Peyer's patch (tissue), 4 donors: ENCODE results near the gene TET1. TPM values are rescaled to one million over a fixed set of nuclear protein-coding genes. Genes with fewer than 3 reads are reported as not detected.
"Not testable (repeated sequence)": the region's sequence is repeated elsewhere in the genome, so short reads cannot be mapped to it uniquely, and the experiment has no call there.

Experiments used
- DNase-seq, 3 donors: peaks; one replicate each; pipeline ENCODE4 v3.0.0-alpha.2; 2017 to 2019
- H3K27ac ChIP-seq, 4 donors: fragments of 200-600 bp; sonication (generic); one replicate each; pipeline ENCODE4 v1.5.1; 2016 to 2019
- H3K27me3 ChIP-seq, 2 donors: fragments of 200-600 bp; sonication (generic); one replicate each; pipeline ENCODE4 v1.5.1; 2019
- H3K36me3 ChIP-seq, 3 donors: fragments of 200-600 bp; sonication (generic); one replicate each; pipeline ENCODE4 v1.5.1; 2016 to 2019
- H3K4me1 ChIP-seq, 4 donors: fragments of 200-600 bp; sonication (generic); one replicate each; pipeline ENCODE4 v1.5.1; 2016 to 2019
- H3K4me3 ChIP-seq, 4 donors: fragments of 200-600 bp; sonication (generic); 1 replicate in 3 of 4; 2 replicates in 1 of 4; pipeline ENCODE4 v1.5.1; 2016 to 2019; ENCODE audit warnings: mild to moderate bottlenecking in 1 of 4
- H3K9me3 ChIP-seq, 4 donors: fragments of 200-600 bp; sonication (generic); one replicate each; pipeline ENCODE4 v1.5.1; 2016 to 2019; ENCODE audit warnings: mild to moderate bottlenecking in 1 of 4
- CTCF ChIP-seq, 6 experiments: fragments of 450-650 bp in 4 of 6; fragments of 200-600 bp in 2 of 6; sonication (generic) in 1 of 6; IDR thresholded peaks; one replicate each; pipeline ENCODE4 v1.5.1; 2017 to 2019; ENCODE audit warnings: antibody characterized with exemption in 6 of 6, mild to moderate bottlenecking in 3 of 6, moderate library complexity in 1 of 6
- POLR2A ChIP-seq, 2 donors: fragments of 450-650 bp; IDR thresholded peaks; one replicate each; pipeline ENCODE4 v1.5.1; 2017; ENCODE audit warnings: antibody characterized with exemption in 2 of 2, mild to moderate bottlenecking in 2 of 2, moderate library complexity in 2 of 2
- small RNA-seq, 2 donors: library from RNA; depleted of rRNA; stranded (forward); fragments of <200 nt; gene quantifications; one replicate each; pipeline ENCODE3, GENCODE V24; 2016
- total RNA-seq, 4 donors: library from RNA; depleted of rRNA; stranded (reverse); fragments of >200 nt; gene quantifications; one replicate each; pipeline ENCODE4 v1.1.0, GENCODE V29; 2016

The TET1 gene
- total RNA-seq, 4 donors from 2014 or later, result 1.1 to 3.3 (median 1.4) TPM

GRCh38 chr10:68732651-68733050 is 172.5 kb downstream of the TET1 start:
- Histone ChIP-seq H3K27me3 (no peaks in the 10 kb centered on the region), H3K36me3 (peaks cover 0 to 87% (median 0%) of the 10 kb centered on the region in 3 donors), H3K4me3 (no peak overlapping the region), H3K9me3 (no peaks in the 10 kb centered on the region), H3K27ac (no peak overlapping the region), H3K4me1 (no peaks in the 10 kb centered on the region)
- no peak for TF ChIP-seq CTCF (IDR thresholded peaks at IDR 0.05)
- TF ChIP-seq POLR2A (IDR thresholded peaks at IDR 0.05), result no peak
- no peak for DNase-seq

- Histone ChIP-seq H3K4me1 (no peaks in the 10 kb centered on the region), H3K9me3 (no peaks in the 10 kb centered on the region), H3K27me3 (no peaks in the 10 kb centered on the region), H3K27ac (no peak overlapping the region), H3K36me3 (peaks cover 0 to 88% (median 0%) of the 10 kb centered on the region in 3 donors), H3K4me3 (no peak overlapping the region)
- no peak for DNase-seq
- TF ChIP-seq CTCF (IDR thresholded peaks at IDR 0.05) (no peak), POLR2A (IDR thresholded peaks at IDR 0.05) (no peak)
Observed at GRCh38 chr10:68734349-68734748, 174.2 kb downstream of the TET1 start.

GRCh38 chr10:68735119-68735518 is 175.0 kb downstream of the TET1 start:
- no peak overlapping the region for H3K4me3 ChIP-seq
- no peak overlapping the region for H3K27ac ChIP-seq
- H3K4me1 ChIP-seq, result no peaks in the 10 kb centered on the region
- TF ChIP-seq CTCF (IDR thresholded peaks at IDR 0.05), result no peak
- no peak for TF ChIP-seq POLR2A (IDR thresholded peaks at IDR 0.05)
- no peak for DNase-seq
- peaks cover 0 to 86% (median 0%) of the 10 kb centered on the region in 3 donors for H3K36me3 ChIP-seq
- no peaks in the 10 kb centered on the region for H3K27me3 ChIP-seq
- no peaks in the 10 kb centered on the region for H3K9me3 ChIP-seq

GRCh38 chr10:68735739-68736138 is 175.6 kb downstream of the TET1 start:
- H3K36me3 ChIP-seq, result peaks cover 0 to 86% (median 0%) of the 10 kb centered on the region in 3 donors

GRCh38 chr10:68740676-68741075 is 180.5 kb downstream of the TET1 start:
- H3K36me3 ChIP-seq, result peaks cover 0 to 98% (median 0%) of the 10 kb centered on the region in 3 donors
- H3K4me3 ChIP-seq, H3K4me1 ChIP-seq, H3K9me3 ChIP-seq, DNase-seq, H3K27me3 ChIP-seq, H3K27ac ChIP-seq: not testable (repeated sequence)

More at GRCh38 chr10:68735739-68736138, 175.6 kb downstream of the TET1 start:
- H3K4me1 ChIP-seq, H3K9me3 ChIP-seq, H3K27me3 ChIP-seq, H3K27ac ChIP-seq, DNase-seq, H3K4me3 ChIP-seq: not testable (repeated sequence)

GRCh38 chr10:68742397-68742796 is 182.3 kb downstream of the TET1 start:
- H3K4me3 ChIP-seq, result no peak overlapping the region

More at GRCh38 chr10:68742397-68742796, 182.3 kb downstream of the TET1 start:
- no peaks in the 10 kb centered on the region for H3K9me3 ChIP-seq
- H3K36me3 ChIP-seq, result peaks cover 0 to 99% (median 0%) of the 10 kb centered on the region in 3 donors
- no peaks in the 10 kb centered on the region for H3K4me1 ChIP-seq
- no peaks in the 10 kb centered on the region for H3K27me3 ChIP-seq
- DNase-seq, result no peak
- TF ChIP-seq CTCF (IDR thresholded peaks at IDR 0.05) (no peak), POLR2A (IDR thresholded peaks at IDR 0.05) (no peak)
- H3K27ac ChIP-seq, result no peak overlapping the region

Small RNA genes lying within 50 kb of the gene (small RNA-seq; reads per million reads assigned to genes)
- 0 reads per million in 2 donors for gene RF00019

Other genes starting within 250 kb of the TET1 start
- gene HNRNPH3, start 228.3 kb upstream of the TET1 start, total RNA-seq, result 10 to 100 TPM; 37.7 to 75.1 (median 52.1) TPM
- gene PBLD, start 227.4 kb upstream of the TET1 start, total RNA-seq, result 100 to 1,000 TPM in 3 of 4 donors, 10 to 100 TPM in 1; 30.5 to 241 (median 182) TPM
- 10 to 100 TPM; 18.0 to 53.6 (median 29.0) TPM for gene RUFY2, start 153.1 kb upstream of the TET1 start, total RNA-seq
- 10 to 100 TPM in 2 of 4 donors, 1 to 10 TPM in 2; 5.0 to 15.4 (median 10.0) TPM for gene DNA2, start 88.4 kb upstream of the TET1 start, total RNA-seq
- gene SLC25A16, start 32.8 kb upstream of the TET1 start, total RNA-seq, result 100 to 1,000 TPM in 1 of 4 donors, 10 to 100 TPM in 3; 32.2 to 180 (median 40.0) TPM
- gene CCAR1, start 160.9 kb downstream of the TET1 start, total RNA-seq, result 100 to 1,000 TPM in 2 of 4 donors, 10 to 100 TPM in 2; 63.7 to 215 (median 88.5) TPM